Measurements from ENCODE around the gene SLC39A9.

DNA sequence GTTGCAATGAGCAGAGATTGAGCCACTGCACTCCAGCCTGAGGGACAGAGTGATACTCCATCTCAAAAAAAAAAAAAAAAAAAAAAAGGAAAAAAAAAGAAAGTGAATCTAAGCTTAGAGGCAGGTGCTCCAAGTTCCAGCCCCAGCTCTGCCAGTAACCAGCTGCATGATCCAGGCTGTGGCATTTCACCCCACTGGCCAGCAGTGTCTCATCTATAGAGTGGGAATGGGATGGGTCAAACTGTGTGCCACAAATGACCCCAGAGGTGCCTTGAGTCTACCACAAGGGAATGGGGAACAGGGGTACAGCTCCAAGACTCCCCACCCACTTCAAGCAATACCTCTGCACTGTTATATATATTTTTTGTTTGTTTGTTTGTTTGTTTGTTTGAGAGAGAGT, 91.0 kb downstream of the SLC39A9 start:
- TF ChIP-seq, protein P1, sequence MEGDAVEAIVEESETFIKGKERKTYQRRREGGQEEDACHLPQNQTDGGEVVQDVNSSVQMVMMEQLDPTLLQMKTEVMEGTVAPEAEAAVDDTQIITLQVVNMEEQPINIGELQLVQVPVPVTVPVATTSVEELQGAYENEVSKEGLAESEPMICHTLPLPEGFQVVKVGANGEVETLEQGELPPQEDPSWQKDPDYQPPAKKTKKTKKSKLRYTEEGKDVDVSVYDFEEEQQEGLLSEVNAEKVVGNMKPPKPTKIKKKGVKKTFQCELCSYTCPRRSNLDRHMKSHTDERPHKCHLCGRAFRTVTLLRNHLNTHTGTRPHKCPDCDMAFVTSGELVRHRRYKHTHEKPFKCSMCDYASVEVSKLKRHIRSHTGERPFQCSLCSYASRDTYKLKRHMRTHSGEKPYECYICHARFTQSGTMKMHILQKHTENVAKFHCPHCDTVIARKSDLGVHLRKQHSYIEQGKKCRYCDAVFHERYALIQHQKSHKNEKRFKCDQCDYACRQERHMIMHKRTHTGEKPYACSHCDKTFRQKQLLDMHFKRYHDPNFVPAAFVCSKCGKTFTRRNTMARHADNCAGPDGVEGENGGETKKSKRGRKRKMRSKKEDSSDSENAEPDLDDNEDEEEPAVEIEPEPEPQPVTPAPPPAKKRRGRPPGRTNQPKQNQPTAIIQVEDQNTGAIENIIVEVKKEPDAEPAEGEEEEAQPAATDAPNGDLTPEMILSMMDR (IDR thresholded peaks at IDR 0.05), result no peak
- TF ChIP-seq EZH2 (IDR thresholded peaks at IDR 0.05; ENCODE audit: borderline replicate concordance, insufficient read depth, low read depth, low read length, poor library complexity, severe bottlenecking), result no peak

Data from B cell (primary cell).